Pancreas (tissue), 10 donors: Measurements from ENCODE around the gene DESI1. TPM values are rescaled to one million over a fixed set of nuclear protein-coding genes. Genes with fewer than 3 reads are reported as not detected.
A peak's percentile ranks its signal among the peaks of the same experiment; 100 is the strongest.
"Not testable (repeated sequence)": the region's sequence is repeated elsewhere in the genome, so short reads cannot be mapped to it uniquely, and the experiment has no call there.

Experiments used
- ATAC-seq, 4 donors: fragments of 200-7000 bp; cut with Tn5 transposase; one replicate each; pipeline versions ENCODE4 v1.8.0 to v1.9.1; 2020; ENCODE audit warnings: mild to moderate bottlenecking in 4 of 4, moderate library complexity in 4 of 4
- DNase-seq, 6 donors: peaks; one replicate each; pipeline ENCODE4 v3.0.0-alpha.2; 2020
- FAIRE-seq: peaks from 2 replicates; lab custom pipeline; 2012; peaks lifted over from hg19 to GRCh38; lab: Jason Lieb, UNC
- H3K27ac ChIP-seq, 4 donors: fragments of 200-600 bp; sonication (generic); 1 replicate in 3 of 4; 2 replicates in 1 of 4; pipeline versions ENCODE4 v1.5.0 to v1.8.0; 2020
- H3K27me3 ChIP-seq, 4 donors: fragments of 200-600 bp; one replicate each; pipeline ENCODE4 v1.8.0; 2021
- H3K36me3 ChIP-seq, 3 donors: fragments of 200-600 bp; sonication (generic) in 1 of 3; one replicate each; pipeline versions ENCODE4 v1.5.0 to v1.8.0; 2020 to 2021
- H3K4me1 ChIP-seq, 3 donors: fragments of 200-600 bp; one replicate each; pipeline ENCODE4 v1.8.0; 2021
- H3K4me3 ChIP-seq, 4 donors: fragments of 200-600 bp; sonication (generic) in 2 of 4; one replicate each; pipeline versions ENCODE4 v1.5.0 to v1.8.0; 2020 to 2021
- H3K9me3 ChIP-seq, 4 donors: fragments of 200-600 bp; one replicate each; pipeline ENCODE4 v1.8.0; 2021
- CTCF ChIP-seq, 4 donors: fragments of 200-600 bp; sonication (generic) in 3 of 4; IDR thresholded peaks; one replicate each; pipeline versions ENCODE4 v1.5.0 to v1.8.0; 2021; ENCODE audit warnings: antibody characterized with exemption in 4 of 4
- WGBS, 2 donors: extraction: QIAGEN DNeasy Blood & Tissue Kit; methylation state at CpG; one replicate each; pipeline ENCODE4 v1.1.7; 2013; 5-methylcytosine and 5-hydroxymethylcytosine counted together
- intact Hi-C, 3 donors: fragments of 100-400 bp; cut with DNase I; formaldehyde crosslinking; loops; one replicate each; pipeline versions ENCODE4 v1.11.1 to v1.14.2; 2022
- polyA plus RNA-seq, 2 donors: library from polyadenylated mRNA; stranded (reverse); fragments of 200-250 nt; gene quantifications; one replicate each; pipeline ENCODE4 v1.2.3, GENCODE V29; 2013
- total RNA-seq, 6 donors: library from RNA; stranded (reverse); fragmentation: NEBNext Ultra II Directional in 4 of 6; extraction: Animal tissue kit (Norgen Biotek cat#: 25700) in 4 of 6; gene quantifications; one replicate each; pipeline versions ENCODE4 v1.2.1 to v1.2.4, GENCODE V29; 2021 to 2023
- donor health status: healthy with polysubstance abuse.
- donor health status: DM: no; HTN: no; CAD: no; lungs with moderate emphysema.
- donor health status: DM: no; HTN: no; CAD: no.
- donor health status: control.
- donor health status: control.
- donor health status: Bipolar disorder and iron deficiency.
- donor health status: DM: yes; HTN: yes; CAD: no.
- donor health status: DM: no; HTN: no; CAD: no.
- donor health status: DM: no; HTN: no; CAD: no.
- donor health status: DM: yes; HTN: yes; CAD: no.

DESI1 gene
- total and polyA plus RNA-seq, 8 donors: 8.2 to 14.8 (median 9.6) TPM

DNA sequence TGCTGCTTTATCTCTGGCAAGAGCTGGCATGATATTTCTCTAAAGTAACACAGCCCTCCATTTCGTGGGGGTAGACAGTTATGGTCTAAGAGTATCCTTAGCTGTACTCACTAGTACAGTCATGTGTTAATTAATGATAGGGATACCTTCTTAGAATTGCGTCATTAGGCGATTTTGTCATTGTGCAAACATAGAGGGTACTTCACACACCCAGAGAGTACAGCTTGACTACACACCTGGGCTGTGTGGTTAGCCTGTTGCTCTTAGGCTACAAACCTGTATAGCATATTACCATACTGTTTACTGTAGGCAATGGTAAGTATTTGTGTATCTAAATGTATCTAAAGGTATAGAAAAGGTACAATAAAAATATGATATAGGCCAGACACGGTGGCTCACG, 17.3 kb upstream of the DESI1 start:
- H3K9me3 ChIP-seq: no peaks in the 10 kb centered on the region
- intact Hi-C loops: no loop called here
- peaks cover 0 to 64% (median 30%) of the 10 kb centered on the region in 3 donors for H3K36me3 ChIP-seq
- ATAC-seq (peak in 2 of 4 donors; percentile 23 to 52), FAIRE-seq (no peak), DNase-seq (no peak)
- 90 to 91% methylated on average over 5 of the region's 5 CpGs for WGBS, 2 donors
- H3K4me3 ChIP-seq: no peak overlapping the region
- no peaks in the 10 kb centered on the region for H3K27me3 ChIP-seq
- TF ChIP-seq CTCF (IDR thresholded peaks at IDR 0.05): no peak
- no peak overlapping the region for H3K27ac ChIP-seq
- H3K4me1 ChIP-seq: no peaks in the 10 kb centered on the region

GRCh38 chr22:41637623-41638022, 16.8 kb upstream of the DESI1 start:
- peaks cover 0 to 59% (median 25%) of the 10 kb centered on the region in 3 donors for H3K36me3 ChIP-seq
- DNase-seq, H3K9me3 ChIP-seq, ATAC-seq, H3K27me3 ChIP-seq, H3K4me1 ChIP-seq, intact Hi-C loops, FAIRE-seq, H3K4me3 ChIP-seq, H3K27ac ChIP-seq: not testable (repeated sequence)
- WGBS, 2 donors: 97 to 98% methylated on average over 8 of the region's 8 CpGs

GRCh38 chr22:41636467-41636866, 15.6 kb upstream of the DESI1 start:
- Histone ChIP-seq H3K36me3 (peaks cover 0 to 48% (median 23%) of the 10 kb centered on the region in 3 donors), H3K9me3 (no peaks in the 10 kb centered on the region), H3K27ac (no peak overlapping the region), H3K4me3 (no peak overlapping the region), H3K4me1 (no peaks in the 10 kb centered on the region), H3K27me3 (no peaks in the 10 kb centered on the region)
- FAIRE-seq (no peak), DNase-seq (no peak), ATAC-seq (no peak)
- WGBS, 2 donors: 81 to 88% methylated on average over 7 of the region's 7 CpGs
- intact Hi-C loops: no loop called here
- TF ChIP-seq CTCF (IDR thresholded peaks at IDR 0.05): no peak

DNA sequence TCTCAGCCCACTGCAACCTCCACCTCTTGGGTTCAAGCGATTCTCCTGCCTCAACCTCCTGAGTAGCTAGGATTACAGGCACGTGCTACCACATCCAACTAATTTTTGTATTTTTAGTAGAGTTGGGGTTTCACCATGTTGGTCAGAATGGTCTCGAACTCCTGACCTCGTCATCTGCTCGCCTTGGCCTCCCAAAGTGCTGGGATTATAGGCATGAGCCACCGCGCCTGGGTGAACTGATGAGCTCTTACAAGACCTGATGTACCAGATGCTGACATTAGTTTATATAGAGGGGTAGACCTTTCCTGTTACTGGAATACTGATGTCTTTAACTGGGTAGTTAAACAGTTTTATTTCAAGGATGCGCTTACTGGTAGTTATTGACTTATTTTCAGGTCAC, 13.8 kb upstream of the DESI1 start:
- DNase-seq, ATAC-seq, H3K4me3 ChIP-seq, intact Hi-C loops, H3K27me3 ChIP-seq, H3K9me3 ChIP-seq, H3K4me1 ChIP-seq, FAIRE-seq, H3K27ac ChIP-seq: not testable (repeated sequence)
- 95 to 99% methylated on average over 8 of the region's 8 CpGs for WGBS, 2 donors
- H3K36me3 ChIP-seq: peaks cover 0 to 45% (median 23%) of the 10 kb centered on the region in 3 donors

- ATAC-seq, FAIRE-seq, intact Hi-C loops, DNase-seq, H3K9me3 ChIP-seq, H3K4me1 ChIP-seq, H3K4me3 ChIP-seq, H3K27ac ChIP-seq, H3K27me3 ChIP-seq: not testable (repeated sequence)
- peaks cover 0 to 42% (median 7%) of the 10 kb centered on the region in 3 donors for H3K36me3 ChIP-seq
- 95 to 99% methylated on average over 8 to 12 of the region's 23 CpGs for WGBS, 2 donors
Measured at GRCh38 chr22:41631615-41632014, 10.8 kb upstream of the DESI1 start.

DNA sequence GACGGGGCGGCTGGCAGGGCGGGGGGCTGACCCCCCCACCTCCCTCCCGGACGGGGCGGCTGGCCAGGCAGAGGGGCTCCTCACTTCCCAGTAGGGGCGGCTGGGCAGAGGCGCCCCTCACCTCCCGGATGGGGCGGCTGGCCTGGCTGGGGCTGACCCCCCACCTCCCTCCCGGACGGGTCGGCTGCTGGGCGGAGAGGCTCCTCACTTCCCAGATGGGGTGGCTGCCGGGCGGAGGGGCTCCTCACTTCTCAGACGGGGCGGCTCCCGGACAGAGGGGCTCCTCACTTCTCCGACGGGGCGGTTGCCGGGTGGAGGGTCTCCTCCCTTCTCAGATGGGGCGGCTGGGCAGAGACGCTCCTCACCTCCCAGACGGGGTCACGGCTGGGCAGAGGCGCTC, 10.3 kb upstream of the DESI1 start:
- 96 to 97% methylated on average over 16 to 25 of the region's 28 CpGs for WGBS, 2 donors
- H3K27me3 ChIP-seq, H3K9me3 ChIP-seq, H3K27ac ChIP-seq, H3K4me3 ChIP-seq, intact Hi-C loops, ATAC-seq, H3K4me1 ChIP-seq, FAIRE-seq: not testable (repeated sequence)
- DNase-seq: peak in 1 of 6 donors; percentile 75
- peaks cover 0 to 39% (median 7%) of the 10 kb centered on the region in 3 donors for H3K36me3 ChIP-seq

GRCh38 chr22:41625577-41625976, 4.7 kb upstream of the DESI1 start:
- Histone ChIP-seq H3K27me3 (no peaks in the 10 kb centered on the region), H3K27ac (no peak overlapping the region), H3K4me1 (peaks cover 6 to 8% (median 7%) of the 10 kb centered on the region in 3 donors), H3K36me3 (peaks cover 0 to 42% (median 11%) of the 10 kb centered on the region in 3 donors), H3K4me3 (no peak overlapping the region), H3K9me3 (no peaks in the 10 kb centered on the region)
- no peak for ATAC-seq
- no peak for FAIRE-seq
- 95 to 98% methylated on average over 7 of the region's 7 CpGs for WGBS, 2 donors
- DNase-seq: no peak
- intact Hi-C loops: no loop called here
- no peak for TF ChIP-seq CTCF (IDR thresholded peaks at IDR 0.05)
